NCI-H2081 treated with DMSO at 0.1 percent for 48 hours (cell line): Measurements from ENCODE around the gene PRELP.

Experiments
- DNase-seq: peaks from one replicate; lab custom pipeline; 2025; lab: John Stamatoyannopoulos, UW

Gene PRELP

GRCh38 chr1:203525685-203526084 lies 50.1 kb downstream of the PRELP start:
- DNase-seq, result no peak

DNA sequence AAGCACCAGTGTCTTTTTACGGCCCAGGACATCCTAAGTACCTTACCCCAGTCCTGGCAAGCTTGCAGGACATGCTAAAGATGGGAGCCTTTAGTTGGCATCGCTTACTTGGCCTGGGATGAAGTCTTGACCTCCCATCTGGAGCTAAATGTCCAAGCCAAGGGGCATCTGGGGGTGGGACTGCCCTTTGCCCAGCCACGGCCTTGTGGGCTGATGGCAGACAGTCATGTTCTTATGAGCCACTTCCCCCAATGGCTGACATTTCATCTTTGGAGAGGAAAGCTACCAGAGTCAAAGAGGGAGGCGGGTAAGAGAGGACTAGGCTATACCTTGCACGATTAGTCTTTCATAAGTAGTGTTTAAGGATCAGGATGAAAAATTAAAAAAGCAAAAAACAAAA lies 50.5 kb downstream of the PRELP start:
- DNase-seq, result no peak

- no peak for DNase-seq
Observed at GRCh38 chr1:203526572-203526971, 51.0 kb downstream of the PRELP start.

DNA sequence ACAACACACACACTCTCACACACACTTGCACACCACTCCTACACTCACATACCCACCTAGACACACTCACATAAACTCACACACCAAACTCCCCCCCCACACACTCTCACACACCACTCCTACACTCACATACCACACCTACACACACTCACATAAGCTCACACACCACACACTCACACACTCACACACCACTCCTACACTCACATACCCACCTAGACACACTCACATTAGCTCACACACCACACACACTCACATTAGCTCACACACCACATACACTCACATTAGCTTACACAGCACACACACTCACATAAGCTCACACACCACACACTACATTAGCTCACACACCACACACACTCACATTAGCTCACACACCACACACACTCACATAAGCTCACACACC lies 51.4 kb downstream of the PRELP start:
- DNase-seq, result no peak

GRCh38 chr1:203528063-203528462 lies 52.5 kb downstream of the PRELP start:
- no peak for DNase-seq

DNA sequence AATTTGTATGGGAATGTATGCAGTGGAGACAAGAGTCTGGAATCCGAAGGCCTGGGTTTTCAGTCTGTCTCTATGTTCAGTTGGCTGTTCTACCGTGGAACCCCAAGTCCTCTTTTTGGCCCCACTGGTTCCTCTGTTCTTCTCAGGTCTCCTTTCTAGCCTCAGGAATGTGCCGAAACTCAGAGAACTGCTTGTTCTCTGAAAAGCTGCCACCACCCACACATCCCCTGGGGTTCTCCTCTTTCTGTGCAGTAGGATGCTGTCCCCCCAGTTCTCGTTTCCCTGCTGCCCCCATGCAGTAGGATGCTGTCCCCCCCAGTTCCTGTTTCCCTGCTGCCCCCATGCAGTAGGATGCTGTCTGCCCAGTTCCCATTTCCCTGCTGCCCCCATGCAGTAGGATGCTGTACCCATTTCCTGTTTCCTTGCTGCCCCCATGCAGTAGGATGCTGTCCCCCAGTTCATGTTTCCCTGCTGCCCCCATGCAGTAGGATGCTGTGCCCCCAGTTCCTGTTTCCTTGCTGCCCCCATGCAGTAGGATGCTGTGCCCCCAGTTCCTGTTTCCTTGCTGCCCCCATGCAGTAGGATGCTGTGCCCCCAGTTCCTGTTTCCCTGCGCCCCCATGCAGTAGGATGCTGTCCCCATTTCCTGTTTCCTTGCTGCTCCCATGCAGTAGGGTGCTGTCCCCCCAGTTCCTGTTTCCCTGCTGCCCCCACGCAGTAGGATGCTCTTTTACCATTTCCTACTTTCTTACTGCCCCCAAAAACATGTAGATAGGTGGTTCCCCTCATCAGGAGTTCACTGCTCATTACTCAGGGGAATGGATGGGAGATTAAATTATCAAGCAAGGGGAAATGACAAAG lies 53.6 kb downstream of the PRELP start:
- DNase-seq, result no peak

- no peak for DNase-seq
Observed at GRCh38 chr1:203531063-203531462, 55.5 kb downstream of the PRELP start.

DNA sequence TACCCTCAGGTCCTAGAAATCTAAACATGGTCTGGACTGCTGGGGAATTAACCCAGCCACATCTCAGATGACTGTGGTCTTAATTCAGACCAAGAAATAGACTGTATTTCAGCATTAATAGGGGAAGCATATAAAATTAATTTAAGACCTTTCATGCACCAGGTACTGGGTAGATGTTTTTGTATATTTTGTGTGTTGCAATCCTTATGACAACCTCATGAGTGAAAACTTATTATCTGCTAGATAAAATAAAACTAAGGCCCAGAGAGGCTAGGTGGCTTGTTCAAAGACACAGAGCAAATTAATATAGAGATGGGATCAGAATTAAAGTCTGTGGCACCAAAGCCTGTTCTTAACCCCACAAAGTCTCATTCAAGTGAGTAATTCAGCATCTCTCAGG lies 58.4 kb downstream of the PRELP start:
- no peak for DNase-seq

DNA sequence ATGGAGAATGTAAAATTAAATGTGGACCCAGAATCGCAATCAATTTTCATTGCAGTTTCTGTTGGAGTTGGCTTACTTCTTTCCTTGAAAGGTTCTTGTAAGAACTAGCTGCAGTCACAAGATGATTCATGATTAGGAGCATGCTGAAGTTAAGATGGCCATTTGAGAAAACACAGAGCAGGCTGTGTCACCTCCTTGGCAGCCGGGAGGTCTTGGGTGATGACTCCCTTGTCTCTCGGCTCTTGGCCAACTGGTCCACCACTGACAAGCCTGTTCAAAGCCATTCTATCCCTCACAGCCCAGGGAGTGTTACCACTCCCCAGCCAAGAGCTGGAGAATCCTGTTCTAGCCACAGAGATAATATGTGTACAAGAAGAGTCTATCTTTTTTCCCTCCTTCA lies 58.9 kb downstream of the PRELP start:
- DNase-seq, result no peak

DNA sequence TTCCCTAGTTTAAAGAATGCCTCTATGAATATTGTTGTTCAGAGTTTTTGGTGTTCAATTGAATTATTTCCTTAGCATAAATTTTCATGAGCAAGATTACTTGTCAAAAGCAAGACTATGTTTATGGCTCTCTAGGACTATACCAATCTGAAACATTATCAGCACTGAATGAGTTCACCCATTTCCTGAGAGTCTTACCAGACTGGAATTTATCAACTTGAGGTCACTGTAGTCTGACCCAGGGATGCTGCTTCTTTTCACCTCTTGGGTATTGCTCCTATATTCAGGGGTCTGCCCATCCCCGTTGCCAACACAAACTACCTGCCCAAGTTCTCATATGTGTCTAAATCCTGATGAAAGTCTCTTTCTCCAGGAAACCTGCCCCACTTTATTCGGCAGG lies 61.0 kb downstream of the PRELP start:
- DNase-seq, result no peak

- DNase-seq, result no peak
Observed at GRCh38 chr1:203536980-203537455, 61.4 kb downstream of the PRELP start.

DNA sequence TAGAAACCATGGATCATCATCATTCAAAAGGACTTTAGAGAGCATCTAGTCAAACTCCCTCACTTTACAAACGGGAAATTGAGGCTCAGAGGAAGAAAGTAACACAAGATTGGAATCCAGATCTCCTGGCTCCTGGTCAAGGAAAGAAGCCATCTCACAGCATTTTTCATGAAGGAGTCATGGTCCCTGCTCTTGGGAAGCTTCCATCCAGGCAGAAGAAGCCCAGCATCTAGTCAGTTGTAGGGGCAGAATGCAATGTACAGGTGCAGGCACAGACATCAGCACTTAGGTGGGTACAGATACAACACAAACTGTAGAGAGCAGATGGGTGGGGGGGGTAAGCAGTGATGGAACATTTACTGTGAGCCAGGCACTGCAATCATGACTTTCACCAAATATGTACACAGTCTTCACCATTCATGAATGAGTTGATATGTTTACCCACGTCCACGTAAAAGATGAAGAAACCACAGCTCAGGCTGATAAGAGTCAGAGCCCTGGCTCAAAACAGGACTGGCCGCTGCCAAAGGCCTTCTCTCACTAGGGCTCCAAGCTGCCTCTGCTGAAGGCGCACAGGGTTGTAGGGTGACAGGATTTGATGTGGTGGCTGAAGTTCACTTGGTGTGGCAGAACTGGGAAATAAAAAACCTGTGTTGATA lies 62.3 kb downstream of the PRELP start:
- no peak for DNase-seq

- no peak for DNase-seq
Observed at GRCh38 chr1:203538726-203539125, 63.1 kb downstream of the PRELP start.

DNA sequence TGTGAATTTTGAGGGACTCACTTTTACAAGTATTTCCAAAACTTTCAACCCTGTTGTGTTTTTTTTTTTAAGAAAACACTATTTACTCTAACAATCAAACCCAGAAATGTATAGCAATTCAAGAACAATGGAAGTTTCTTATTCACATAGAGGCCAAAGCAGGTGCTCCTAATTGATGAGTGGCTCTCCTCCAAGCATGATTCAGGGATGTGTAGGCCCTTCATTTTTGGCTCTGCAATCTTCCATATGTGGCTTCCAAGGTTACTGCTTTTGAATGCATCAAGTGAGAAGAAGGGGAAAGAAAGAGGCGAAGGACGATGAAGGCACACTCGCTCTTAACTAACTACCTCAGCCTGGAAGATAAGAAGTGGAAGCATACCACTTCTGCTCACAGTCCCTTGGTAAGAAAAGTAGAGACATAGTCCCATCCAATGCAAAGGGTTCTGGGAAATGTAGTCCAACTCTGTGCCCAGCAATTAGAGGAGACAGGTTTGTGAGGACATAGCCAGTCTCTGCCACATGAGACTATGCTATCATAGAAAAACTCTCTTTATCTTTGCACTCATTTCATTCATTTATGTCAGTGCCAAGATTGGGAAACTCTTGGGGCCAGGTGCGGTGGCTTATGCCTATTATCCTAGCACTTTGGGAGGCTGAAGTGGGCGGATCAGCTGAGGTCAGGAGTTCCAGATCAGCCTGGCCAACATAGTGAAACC lies 64.4 kb downstream of the PRELP start:
- DNase-seq, result no peak
